HUES48 (cell line): ENCODE data around the gene WASF2.

Experiments
- H3K27ac ChIP-seq: one replicate; pipeline ENCODE4 v1.7.0; 2013; ENCODE audit warnings: low read depth, low read length, inconsistent platforms
- H3K27me3 ChIP-seq: 2 replicates; pipeline ENCODE4 v1.6.1; 2013; ENCODE audit warnings: mild to moderate bottlenecking, low read length; ENCODE audit not compliant: control insufficient read depth, insufficient read depth
- H3K36me3 ChIP-seq: 2 replicates; pipeline ENCODE4 v1.6.1; 2013; ENCODE audit warnings: low read length; ENCODE audit not compliant: control insufficient read depth, insufficient read depth
- H3K4me1 ChIP-seq: 2 replicates; pipeline ENCODE4 v1.6.1; 2013; ENCODE audit warnings: mild to moderate bottlenecking, low read length; ENCODE audit not compliant: control insufficient read depth, insufficient read depth
- H3K4me3 ChIP-seq: 2 replicates; pipeline ENCODE4 v1.5.1; 2013; ENCODE audit warnings: mild to moderate bottlenecking, low read depth, low read length
- H3K9ac ChIP-seq: 2 replicates; pipeline ENCODE4 v1.6.1; 2013; ENCODE audit warnings: mild to moderate bottlenecking, low read depth, low read length, moderate library complexity
- H3K9me3 ChIP-seq: 2 replicates; pipeline ENCODE4 v1.6.1; 2013; ENCODE audit warnings: low read length; ENCODE audit not compliant: control insufficient read depth, insufficient read depth

WASF2 gene

GRCh38 chr1:27381969-27382762 is 107.8 kb downstream of the WASF2 start:
- Histone ChIP-seq H3K4me3 (no peak overlapping the region; the same call in 1 of the 2 replicates), H3K27ac (no peak overlapping the region), H3K36me3 (no peaks in the 10 kb centered on the region), H3K9me3 (no peaks in the 10 kb centered on the region), H3K27me3 (peaks cover 10% of the 10 kb centered on the region), H3K4me1 (no peaks in the 10 kb centered on the region), H3K9ac (no peak overlapping the region)

GRCh38 chr1:27380766-27381733 is 108.9 kb downstream of the WASF2 start:
- peaks cover 10% of the 10 kb centered on the region for H3K27me3 ChIP-seq
- H3K36me3 ChIP-seq, result no peaks in the 10 kb centered on the region
- H3K9me3 ChIP-seq, result no peaks in the 10 kb centered on the region
- H3K4me1 ChIP-seq, result no peaks in the 10 kb centered on the region
- H3K9ac ChIP-seq, result no peak overlapping the region
- H3K27ac ChIP-seq, result no peak overlapping the region
- no peak overlapping the region for H3K4me3 ChIP-seq

GRCh38 chr1:27380224-27380623 is 109.7 kb downstream of the WASF2 start:
- Histone ChIP-seq H3K9ac (no peak overlapping the region), H3K4me1 (no peaks in the 10 kb centered on the region), H3K4me3 (no peak overlapping the region), H3K27ac (no peak overlapping the region), H3K36me3 (no peaks in the 10 kb centered on the region), H3K27me3 (peaks cover 10% of the 10 kb centered on the region), H3K9me3 (no peaks in the 10 kb centered on the region)

- Histone ChIP-seq H3K4me3 (no peak overlapping the region), H3K36me3 (no peaks in the 10 kb centered on the region), H3K4me1 (no peaks in the 10 kb centered on the region), H3K9ac (no peak overlapping the region), H3K9me3 (no peaks in the 10 kb centered on the region), H3K27me3 (peaks cover 10% of the 10 kb centered on the region), H3K27ac (no peak overlapping the region)
Measured at GRCh38 chr1:27379564-27380122, 110.3 kb downstream of the WASF2 start.

GRCh38 chr1:27377760-27378495 is 112.0 kb downstream of the WASF2 start:
- Histone ChIP-seq H3K27me3 (peaks cover 10% of the 10 kb centered on the region), H3K9ac (no peak overlapping the region), H3K36me3 (no peaks in the 10 kb centered on the region), H3K9me3 (no peaks in the 10 kb centered on the region), H3K27ac (no peak overlapping the region), H3K4me1 (no peaks in the 10 kb centered on the region), H3K4me3 (no peak overlapping the region)

GRCh38 chr1:27374362-27375086 is 115.4 kb downstream of the WASF2 start, which contains the start of gene FCN3:
TSS of gene FCN3 (minus strand) at chr1:27374824. CDS start at chr1:27374818, 6 bp downstream.
- Histone ChIP-seq H3K4me1 (no peaks in the 10 kb centered on the region), H3K9ac (no peak within 1 kb of the TSS), H3K27ac (no peak within 1 kb of the TSS), H3K36me3 (no peaks in the 10 kb centered on the region), H3K9me3 (no peaks in the 10 kb centered on the region), H3K27me3 (no peaks in the 10 kb centered on the region), H3K4me3 (no peak within 1 kb of the TSS)

- no peak overlapping the region for H3K9ac ChIP-seq
- no peaks in the 10 kb centered on the region for H3K27me3 ChIP-seq
- H3K4me1 ChIP-seq, result no peaks in the 10 kb centered on the region
- H3K9me3 ChIP-seq, result no peaks in the 10 kb centered on the region
- H3K27ac ChIP-seq, result no peak overlapping the region
- H3K36me3 ChIP-seq, result no peaks in the 10 kb centered on the region
- no peak overlapping the region for H3K4me3 ChIP-seq
Measured at GRCh38 chr1:27372808-27373690, 116.9 kb downstream of the WASF2 start.

- Histone ChIP-seq H3K9me3 (no peaks in the 10 kb centered on the region), H3K27me3 (no peaks in the 10 kb centered on the region), H3K27ac (no peak overlapping the region), H3K4me3 (no peak overlapping the region), H3K9ac (no peak overlapping the region), H3K4me1 (peaks cover 5% of the 10 kb centered on the region), H3K36me3 (no peaks in the 10 kb centered on the region)
Measured at GRCh38 chr1:27372022-27372807, 117.8 kb downstream of the WASF2 start.
